AG04450 (cell line): ENCODE data around the gene TATDN2. TPM values are rescaled to one million over a fixed set of nuclear protein-coding genes. Genes with fewer than 3 reads are reported as not detected.

Experiments used
- CTCF ChIA-PET: fragments of 300-600, 350-600 bp; formaldehyde crosslinking; extraction: SDS; loops from one replicate; lab custom pipeline; 2022; ENCODE audit warnings: antibody characterized with exemption, inconsistent platforms; lab: Charles Lee
- POLR2A ChIA-PET: fragments of 350-600 bp; formaldehyde crosslinking; extraction: SDS; loops from one replicate; lab custom pipeline; 2021; ENCODE audit warnings: antibody characterized with exemption, inconsistent platforms; lab: Yijun Ruan, JAX
- DNase-seq: peaks from one replicate; pipeline ENCODE4 v3.0.0-alpha.2; 2011; ENCODE audit warnings: low read depth, low spot score
- H3K27ac ChIP-seq: one replicate; pipeline ENCODE4 v1.5.1; 2012; ENCODE audit warnings: low read depth, low read length, control low read depth
- H3K27me3 ChIP-seq: one replicate; pipeline ENCODE4 v1.6.0; 2012; ENCODE audit warnings: low read length; ENCODE audit not compliant: control insufficient read depth, insufficient read depth
- H3K4me3 ChIP-seq: 2 replicates; pipeline ENCODE4 v1.5.1; 2011; ENCODE audit warnings: mild to moderate bottlenecking, low read depth, low read length, control low read depth
- H3K9me3 ChIP-seq: 2 replicates; pipeline ENCODE4 v1.5.1; 2012; ENCODE audit warnings: low read length; ENCODE audit not compliant: control insufficient read depth, insufficient read depth
- CTCF ChIP-seq: IDR thresholded peaks from 2 replicates; pipeline ENCODE4 v1.5.1; 2011; ENCODE audit warnings: low read depth, low read length, control low read depth, inconsistent platforms
- polyA plus RNA-seq: library from polyadenylated mRNA; depleted of rRNA; stranded (reverse); fragments of >200 nt; gene quantifications from 2 replicates; pipeline ENCODE4 v1.2.3, GENCODE V29; 2011

Gene TATDN2
- polyA plus RNA-seq, 1 experiment: 17.7 TPM

- POLR2A ChIA-PET: no interaction called here
- no peaks in the 10 kb centered on the region for H3K27me3 ChIP-seq
- TF ChIP-seq CTCF: no peak
- no peak for DNase-seq
- H3K27ac ChIP-seq: no peak overlapping the region
- no peaks in the 10 kb centered on the region for H3K9me3 ChIP-seq
- CTCF ChIA-PET: no interaction called here
- H3K4me3 ChIP-seq: no peak overlapping the region
These were observed 57.9 kb downstream of the TATDN2 start for GRCh38 chr3:10306156-10306555.

GRCh38 chr3:10308678-10309077 is 60.4 kb downstream of the TATDN2 start:
- no peak for DNase-seq
- ChIA-PET CTCF (no interaction called here), POLR2A (no interaction called here)
- Histone ChIP-seq H3K27ac (no peak overlapping the region), H3K4me3 (no peak overlapping the region), H3K9me3 (no peaks in the 10 kb centered on the region; the same call in 1 of the 2 replicates), H3K27me3 (no peaks in the 10 kb centered on the region)
- no peak for TF ChIP-seq CTCF

- ChIA-PET POLR2A (interaction anchor here (0.5 to 1.2 kb wide), 2 partner anchors 11 to 502 kb away, joined by 3 to 4 read pairs; partner anchors contain the start of gene SEC13), CTCF (interaction anchor here (1.2 kb wide), 1 partner anchor 46 kb away, joined by 6 read pairs; no protein-coding TSS in a partner anchor)
- DNase-seq: no peak
- Histone ChIP-seq H3K27me3 (no peaks in the 10 kb centered on the region), H3K4me3 (no peak overlapping the region), H3K27ac (peak overlapping the region; percentile 48), H3K9me3 (no peaks in the 10 kb centered on the region; the same call in 1 of the 2 replicates)
- no peak for TF ChIP-seq CTCF
These were observed 61.5 kb downstream of the TATDN2 start for GRCh38 chr3:10309736-10310135.

- peak; percentile 61 for DNase-seq
- H3K27ac ChIP-seq: no peak overlapping the region
- POLR2A ChIA-PET: interaction anchor here (1.2 kb wide), 1 partner anchor 10 kb away, joined by 4 read pairs; the partner anchor contains the start of gene SEC13
- H3K4me3 ChIP-seq: no peak overlapping the region
- H3K27me3 ChIP-seq: no peaks in the 10 kb centered on the region
- CTCF ChIA-PET: no interaction called here
- H3K9me3 ChIP-seq: no peaks in the 10 kb centered on the region; the same call in 1 of the 2 replicates
- TF ChIP-seq CTCF: no peak
These were observed 62.3 kb downstream of the TATDN2 start for GRCh38 chr3:10310578-10310977.

GRCh38 chr3:10311710-10312109 is 63.5 kb downstream of the TATDN2 start:
- TF ChIP-seq CTCF: no peak
- CTCF ChIA-PET: no interaction called here

More at GRCh38 chr3:10311710-10312109, 63.5 kb downstream of the TATDN2 start:
- H3K27ac ChIP-seq: peak overlapping the region; percentile 47
- no peaks in the 10 kb centered on the region for H3K27me3 ChIP-seq
- H3K4me3 ChIP-seq: no peak overlapping the region
- DNase-seq: no peak
- POLR2A ChIA-PET: interaction anchor here (0.6 to 1.8 kb wide), 2 partner anchors 9 to 10 kb away, joined by 3 to 7 read pairs; partner anchors contain the start of gene SEC13
- H3K9me3 ChIP-seq: no peaks in the 10 kb centered on the region; the same call in 1 of the 2 replicates
